SK-N-SH treated with all-trans-retinoic acid at 6 μM for 48 hours (cell line): ENCODE measurements around the gene COL23A1.

Experiments
- ATAC-seq: fragments of 200-7000 bp; cut with Tn5 transposase; 3 replicates; pipeline ENCODE4 v1.9.1; 2020; ENCODE audit warnings: mild to moderate bottlenecking, moderate library complexity
- ARNTL ChIP-seq: fragments of 450-650 bp; formaldehyde crosslinking; IDR thresholded peaks from 2 replicates; pipeline ENCODE4 v1.5.0; 2020; ENCODE audit warnings: low read depth, mild to moderate bottlenecking, moderate library complexity, borderline replicate concordance
- BACH2 ChIP-seq: fragments of 250-450 bp; sonication (Bioruptor Pico); IDR thresholded peaks from 2 replicates; pipeline ENCODE4 v1.9.0; 2021; ENCODE audit warnings: mild to moderate bottlenecking, borderline replicate concordance
- CSDC2 ChIP-seq: fragments of 250-450 bp; sonication (Bioruptor Pico); IDR thresholded peaks from 2 replicates; pipeline ENCODE4 v1.5.0; 2020; ENCODE audit warnings: mild to moderate bottlenecking, moderate library complexity
- ESRRG ChIP-seq: fragments of 250-450 bp; sonication (Bioruptor Pico); IDR thresholded peaks from 2 replicates; pipeline ENCODE4 v1.6.1; 2021; ENCODE audit warnings: mild to moderate bottlenecking
- GLIS3 ChIP-seq: fragments of 250-450 bp; sonication (Bioruptor Pico); IDR thresholded peaks from 2 replicates; pipeline ENCODE4 v1.5.0; 2020; ENCODE audit warnings: mild to moderate bottlenecking, moderate library complexity
- ISL1 ChIP-seq: fragments of 250-450 bp; sonication (Bioruptor Pico); IDR thresholded peaks from 2 replicates; pipeline ENCODE4 v2.1.2; 2022; ENCODE audit warnings: mild to moderate bottlenecking, moderate library complexity
- OSR1 ChIP-seq: fragments of 250-450 bp; sonication (Bioruptor Pico); IDR thresholded peaks from 2 replicates; pipeline ENCODE4 v1.8.0; 2022; ENCODE audit warnings: moderate library complexity, mild to moderate bottlenecking, inconsistent platforms
- POU6F1 ChIP-seq: fragments of 250-450 bp; sonication (Bioruptor Pico); IDR thresholded peaks from 2 replicates; pipeline ENCODE4 v1.8.0; 2021; ENCODE audit warnings: low read depth, mild to moderate bottlenecking, moderate library complexity, borderline replicate concordance
- PPARA ChIP-seq: fragments of 250-450 bp; sonication (Bioruptor Pico); IDR thresholded peaks from 2 replicates; pipeline ENCODE4 v1.5.0; 2020; ENCODE audit warnings: mild to moderate bottlenecking, borderline replicate concordance
- RARB ChIP-seq: fragments of 250-450 bp; sonication (Bioruptor Pico); IDR thresholded peaks from 2 replicates; pipeline ENCODE4 v1.8.0; 2021; ENCODE audit warnings: mild to moderate bottlenecking, moderate library complexity
- SNAI2 ChIP-seq: fragments of 250-450 bp; sonication (Bioruptor Pico); IDR thresholded peaks from 2 replicates; pipeline ENCODE4 v1.5.0; 2020; ENCODE audit warnings: mild to moderate bottlenecking, moderate library complexity
- TOX ChIP-seq: fragments of 250-450 bp; sonication (Bioruptor Pico); IDR thresholded peaks from 2 replicates; pipeline ENCODE4 v1.8.0; 2021; ENCODE audit warnings: mild to moderate bottlenecking, moderate library complexity, borderline replicate concordance
- TSHZ2 ChIP-seq: fragments of 250-450 bp; sonication (Bioruptor Pico); IDR thresholded peaks from 2 replicates; pipeline ENCODE4 v1.5.0; 2020; ENCODE audit warnings: mild to moderate bottlenecking, moderate library complexity
- ZC3H10 ChIP-seq: fragments of 250-450 bp; sonication (Bioruptor Pico); IDR thresholded peaks from 2 replicates; pipeline ENCODE4 v1.5.1; 2021; ENCODE audit warnings: mild to moderate bottlenecking, moderate library complexity
- ZFP3 ChIP-seq: fragments of 250-450 bp; sonication (Bioruptor Pico); IDR thresholded peaks from 2 replicates; pipeline ENCODE4 v1.5.0; 2020; ENCODE audit warnings: mild to moderate bottlenecking, moderate library complexity
- ZFP30 ChIP-seq: fragments of 450-650 bp; formaldehyde crosslinking; IDR thresholded peaks from 2 replicates; pipeline ENCODE4 v1.5.0; 2022; ENCODE audit warnings: mild to moderate bottlenecking, moderate library complexity
- ZNF565 ChIP-seq: fragments of 450-650 bp; formaldehyde crosslinking; conservative IDR thresholded peaks from 2 replicates; pipeline ENCODE4 v1.5.0; 2020; ENCODE audit warnings: low read depth, mild to moderate bottlenecking, moderate library complexity
- ZNF70 ChIP-seq: fragments of 450-650 bp; formaldehyde crosslinking; IDR thresholded peaks from 2 replicates; pipeline ENCODE4 v1.5.0; 2020; ENCODE audit warnings: mild to moderate bottlenecking, moderate library complexity
- ZNF8 ChIP-seq: fragments of 450-650 bp; formaldehyde crosslinking; IDR thresholded peaks from 2 replicates; pipeline ENCODE4 v1.5.0; 2020; ENCODE audit warnings: mild to moderate bottlenecking, moderate library complexity
- TF ChIP-seq, protein P1 (sequence below): fragments of 250-450 bp; sonication (Bioruptor Pico); IDR thresholded peaks from 2 replicates; pipeline ENCODE4 v1.8.0; 2020; ENCODE audit warnings: mild to moderate bottlenecking, moderate library complexity, borderline replicate concordance
- TF ChIP-seq, protein P2 (sequence below): fragments of 250-450 bp; sonication (Bioruptor Pico); IDR thresholded peaks from 2 replicates; pipeline ENCODE4 v1.5.1; 2021; ENCODE audit warnings: mild to moderate bottlenecking, moderate library complexity

Gene COL23A1

DNA sequence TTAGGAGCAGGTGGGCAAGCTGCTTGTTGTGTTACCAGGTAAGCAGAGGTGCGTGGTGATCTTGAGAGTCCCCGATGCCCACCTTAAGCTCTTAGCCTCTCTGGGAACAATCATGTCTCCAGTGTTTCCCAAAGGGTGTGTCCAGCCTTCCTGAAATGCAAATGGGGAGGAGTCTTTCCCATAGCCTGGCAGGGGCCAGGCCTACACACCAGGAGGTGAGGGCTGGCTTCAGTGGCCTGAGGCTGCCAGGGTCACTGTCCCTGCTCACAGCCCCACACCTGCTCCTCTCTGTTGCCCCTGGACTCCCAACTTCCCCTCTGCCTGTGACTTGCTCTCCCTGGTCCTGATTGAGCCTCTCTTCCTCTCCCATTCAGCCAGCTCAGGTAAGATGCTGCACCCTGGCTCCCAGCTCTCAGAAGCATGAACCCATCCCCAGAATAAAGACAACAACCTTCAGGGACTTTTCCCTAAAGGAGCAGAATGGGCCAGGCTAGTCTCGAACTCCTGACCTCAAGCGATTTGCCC, 291.8 kb downstream of the COL23A1 start:
- TF ChIP-seq ZC3H10 (CRISPR knock-in tag) (no peak), ZNF565 (CRISPR knock-in tag) (no peak), BACH2 (CRISPR knock-in tag) (no peak), GLIS3 (CRISPR knock-in tag) (no peak), OSR1 (CRISPR knock-in tag) (no peak), ZNF70 (CRISPR knock-in tag) (no peak), SNAI2 (no peak), POU6F1 (CRISPR knock-in tag) (no peak), ZFP3 (CRISPR knock-in tag) (no peak), ZNF8 (no peak), ARNTL (CRISPR knock-in tag) (no peak), ISL1 (no peak), ZFP30 (no peak), TSHZ2 (CRISPR knock-in tag) (no peak), ESRRG (no peak), RARB (no peak), PPARA (no peak)
- TF ChIP-seq, protein P1, sequence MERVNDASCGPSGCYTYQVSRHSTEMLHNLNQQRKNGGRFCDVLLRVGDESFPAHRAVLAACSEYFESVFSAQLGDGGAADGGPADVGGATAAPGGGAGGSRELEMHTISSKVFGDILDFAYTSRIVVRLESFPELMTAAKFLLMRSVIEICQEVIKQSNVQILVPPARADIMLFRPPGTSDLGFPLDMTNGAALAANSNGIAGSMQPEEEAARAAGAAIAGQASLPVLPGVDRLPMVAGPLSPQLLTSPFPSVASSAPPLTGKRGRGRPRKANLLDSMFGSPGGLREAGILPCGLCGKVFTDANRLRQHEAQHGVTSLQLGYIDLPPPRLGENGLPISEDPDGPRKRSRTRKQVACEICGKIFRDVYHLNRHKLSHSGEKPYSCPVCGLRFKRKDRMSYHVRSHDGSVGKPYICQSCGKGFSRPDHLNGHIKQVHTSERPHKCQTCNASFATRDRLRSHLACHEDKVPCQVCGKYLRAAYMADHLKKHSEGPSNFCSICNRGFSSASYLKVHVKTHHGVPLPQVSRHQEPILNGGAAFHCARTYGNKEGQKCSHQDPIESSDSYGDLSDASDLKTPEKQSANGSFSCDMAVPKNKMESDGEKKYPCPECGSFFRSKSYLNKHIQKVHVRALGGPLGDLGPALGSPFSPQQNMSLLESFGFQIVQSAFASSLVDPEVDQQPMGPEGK (CRISPR knock-in tag): no peak
- ATAC-seq: no peak

DNA sequence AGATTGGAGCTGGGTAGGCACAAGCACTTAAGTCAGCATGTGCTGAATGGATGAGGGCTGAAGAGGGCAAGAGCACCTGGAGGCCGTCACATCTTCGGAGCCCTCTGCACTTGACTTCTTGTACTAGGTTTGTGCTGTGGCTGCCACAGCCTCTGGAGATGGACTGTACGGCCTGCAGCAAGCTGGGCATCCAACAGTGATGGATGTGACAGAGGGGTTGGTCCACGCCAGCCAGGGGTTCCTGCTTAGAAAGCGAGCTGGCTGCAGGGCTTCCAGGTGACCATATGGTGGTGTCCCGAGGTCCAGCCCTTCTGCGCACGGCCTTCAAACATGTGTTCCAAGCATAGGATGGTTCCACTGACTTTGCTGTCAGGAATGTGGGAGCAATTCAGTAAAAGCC, 292.4 kb downstream of the COL23A1 start:
- no peak for ATAC-seq
- TF ChIP-seq GLIS3 (CRISPR knock-in tag) (no peak), ZNF8 (no peak), ZNF565 (CRISPR knock-in tag) (no peak), POU6F1 (CRISPR knock-in tag) (no peak), TOX (CRISPR knock-in tag) (no peak), ZFP30 (no peak), OSR1 (CRISPR knock-in tag) (no peak), CSDC2 (CRISPR knock-in tag) (no peak), SNAI2 (no peak), ZFP3 (CRISPR knock-in tag) (no peak), TSHZ2 (CRISPR knock-in tag) (no peak), ISL1 (no peak), ESRRG (no peak)
- TF ChIP-seq, protein P1 (CRISPR knock-in tag): no peak
- TF ChIP-seq, protein P2, sequence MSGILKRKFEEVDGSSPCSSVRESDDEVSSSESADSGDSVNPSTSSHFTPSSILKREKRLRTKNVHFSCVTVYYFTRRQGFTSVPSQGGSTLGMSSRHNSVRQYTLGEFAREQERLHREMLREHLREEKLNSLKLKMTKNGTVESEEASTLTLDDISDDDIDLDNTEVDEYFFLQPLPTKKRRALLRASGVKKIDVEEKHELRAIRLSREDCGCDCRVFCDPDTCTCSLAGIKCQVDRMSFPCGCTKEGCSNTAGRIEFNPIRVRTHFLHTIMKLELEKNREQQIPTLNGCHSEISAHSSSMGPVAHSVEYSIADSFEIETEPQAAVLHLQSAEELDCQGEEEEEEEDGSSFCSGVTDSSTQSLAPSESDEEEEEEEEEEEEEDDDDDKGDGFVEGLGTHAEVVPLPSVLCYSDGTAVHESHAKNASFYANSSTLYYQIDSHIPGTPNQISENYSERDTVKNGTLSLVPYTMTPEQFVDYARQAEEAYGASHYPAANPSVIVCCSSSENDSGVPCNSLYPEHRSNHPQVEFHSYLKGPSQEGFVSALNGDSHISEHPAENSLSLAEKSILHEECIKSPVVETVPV (CRISPR knock-in tag): no peak
- TF ChIP-seq, all 23 proteins: peak for 0
